Activated T-cell treated with anti-CD3 and anti-CD28 coated beads, Interleukin-2, amount 50 U/mL, for 1 hour (primary cell): ENCODE measurements around the gene CDHR1.

ENCODE experiments used
- DNase-seq: peaks from one replicate; pipeline ENCODE4 v3.0.0-alpha.2; 2020

CDHR1 gene

DNA sequence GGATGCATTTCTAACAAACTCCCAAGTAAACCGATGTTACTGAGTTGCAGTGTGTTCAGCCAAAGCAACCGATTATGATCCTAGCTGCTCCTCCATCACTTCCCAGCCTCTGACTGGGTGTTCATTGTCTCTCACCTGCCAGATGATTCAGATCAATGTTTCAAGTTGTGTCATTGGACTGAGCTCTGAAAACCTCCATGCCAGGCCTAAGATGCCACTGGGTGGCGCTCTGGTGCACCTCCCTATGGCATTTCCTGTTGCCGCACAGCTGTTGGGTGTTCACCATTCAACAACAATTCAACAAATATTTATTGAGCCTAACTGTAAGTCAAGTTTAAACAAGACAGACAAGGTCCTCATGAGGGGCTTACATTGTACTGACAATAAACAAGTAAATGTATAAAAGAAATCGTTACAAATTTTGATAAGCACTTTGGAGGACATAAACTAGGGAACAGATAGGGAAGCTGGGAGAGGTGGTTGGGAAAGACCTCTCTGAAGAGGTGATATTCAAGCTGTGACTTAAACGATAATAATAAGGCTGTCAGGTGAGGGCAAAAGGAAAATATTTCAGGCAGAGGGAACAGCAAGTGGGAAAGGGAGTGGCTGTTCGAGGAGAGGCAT is 73.3 kb downstream of the CDHR1 start:
- DNase-seq, result peak; percentile 74

DNA sequence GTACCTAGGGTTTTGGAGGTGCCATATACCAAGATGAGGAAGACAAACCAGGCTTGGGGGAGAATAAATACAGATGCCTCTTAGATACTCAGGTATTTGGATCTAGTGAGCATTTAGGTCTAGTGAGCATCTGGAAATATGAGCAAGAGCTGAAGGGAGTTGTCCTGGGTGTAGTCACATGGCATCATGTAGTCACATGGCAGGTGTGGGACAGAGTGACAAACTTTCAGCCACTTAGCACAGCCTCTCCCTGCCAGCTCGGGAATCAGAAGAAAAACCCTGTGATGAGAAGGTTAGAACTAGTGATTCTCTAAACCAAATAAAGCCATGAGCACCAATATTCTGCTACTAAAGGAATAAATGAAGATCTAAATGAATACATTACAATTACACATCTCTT is 74.8 kb downstream of the CDHR1 start:
- no peak for DNase-seq
